Measurements from ENCODE around the gene FGD3. TPM values are rescaled to one million over a fixed set of nuclear protein-coding genes. Genes with fewer than 3 reads are reported as not detected.

The FGD3 gene
- total and polyA plus RNA-seq, 9 of the 15 experiments (the other 6 are each of a cell fraction or from before 2014, with no cell fraction given), result 0.07 to 1.3 (median 0.29) TPM

DNA sequence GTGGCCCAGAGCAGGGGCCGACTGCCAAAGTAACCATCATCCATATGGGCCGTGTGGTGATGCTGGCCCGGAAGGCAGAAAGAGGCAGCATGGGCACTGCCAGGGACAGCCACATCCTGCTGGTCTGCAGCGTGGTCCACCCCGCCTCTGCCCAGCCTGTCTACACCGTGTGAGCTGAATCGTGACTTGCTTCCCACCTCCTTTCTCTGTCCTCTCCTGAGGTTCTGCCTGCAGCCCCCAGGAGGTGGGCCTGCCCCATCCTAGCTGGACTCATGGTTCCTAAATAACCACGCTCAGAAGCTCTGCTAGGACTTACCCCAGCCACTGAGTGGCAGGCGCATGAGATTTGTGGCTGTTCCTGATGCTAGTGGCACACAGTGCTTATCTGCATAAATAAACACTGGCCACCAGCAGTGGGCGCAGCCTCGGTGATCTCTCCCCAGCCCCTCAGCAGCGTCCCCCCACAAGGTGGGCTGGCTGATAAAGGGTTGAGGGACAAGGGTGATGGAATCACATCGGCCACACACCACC, 88.6 kb downstream of the FGD3 start (continued):
- TF ChIP-seq, protein P1, sequence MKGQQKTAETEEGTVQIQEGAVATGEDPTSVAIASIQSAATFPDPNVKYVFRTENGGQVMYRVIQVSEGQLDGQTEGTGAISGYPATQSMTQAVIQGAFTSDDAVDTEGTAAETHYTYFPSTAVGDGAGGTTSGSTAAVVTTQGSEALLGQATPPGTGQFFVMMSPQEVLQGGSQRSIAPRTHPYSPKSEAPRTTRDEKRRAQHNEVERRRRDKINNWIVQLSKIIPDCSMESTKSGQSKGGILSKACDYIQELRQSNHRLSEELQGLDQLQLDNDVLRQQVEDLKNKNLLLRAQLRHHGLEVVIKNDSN (CRISPR knock-in tag; IDR thresholded peaks at IDR 0.05), result no peak
- TF ChIP-seq MIER1 (IDR thresholded peaks at IDR 0.05; ENCODE audit: low read depth) (no peak), CBFA2T2 (conservative IDR thresholded peaks at IDR 0.05) (peak; percentile 30; the same call in 1 of the 2 replicates), ZNF764 (CRISPR knock-in tag; IDR thresholded peaks at IDR 0.05; ENCODE audit: low read depth) (no peak), LEF1 (IDR thresholded peaks at IDR 0.05) (no peak), NCOR1 (IDR thresholded peaks at IDR 0.05) (no peak), HDAC1 (IDR thresholded peaks at IDR 0.05) (no peak), ZFX (CRISPR knock-in tag; IDR thresholded peaks at IDR 0.05) (no peak)
- TF ChIP-seq, protein P2, sequence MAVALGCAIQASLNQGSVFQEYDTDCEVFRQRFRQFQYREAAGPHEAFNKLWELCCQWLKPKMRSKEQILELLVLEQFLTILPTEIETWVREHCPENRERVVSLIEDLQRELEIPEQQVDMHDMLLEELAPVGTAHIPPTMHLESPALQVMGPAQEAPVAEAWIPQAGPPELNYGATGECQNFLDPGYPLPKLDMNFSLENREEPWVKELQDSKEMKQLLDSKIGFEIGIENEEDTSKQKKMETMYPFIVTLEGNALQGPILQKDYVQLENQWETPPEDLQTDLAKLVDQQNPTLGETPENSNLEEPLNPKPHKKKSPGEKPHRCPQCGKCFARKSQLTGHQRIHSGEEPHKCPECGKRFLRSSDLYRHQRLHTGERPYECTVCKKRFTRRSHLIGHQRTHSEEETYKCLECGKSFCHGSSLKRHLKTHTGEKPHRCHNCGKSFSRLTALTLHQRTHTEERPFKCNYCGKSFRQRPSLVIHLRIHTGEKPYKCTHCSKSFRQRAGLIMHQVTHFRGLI (CRISPR knock-in tag; IDR thresholded peaks at IDR 0.05), result no peak

Measured in K562 (cell line).